ENCODE results near the gene GPRC5C.
A peak's percentile ranks its signal among the peaks of the same experiment; 100 is the strongest.

Gene GPRC5C, protein sequence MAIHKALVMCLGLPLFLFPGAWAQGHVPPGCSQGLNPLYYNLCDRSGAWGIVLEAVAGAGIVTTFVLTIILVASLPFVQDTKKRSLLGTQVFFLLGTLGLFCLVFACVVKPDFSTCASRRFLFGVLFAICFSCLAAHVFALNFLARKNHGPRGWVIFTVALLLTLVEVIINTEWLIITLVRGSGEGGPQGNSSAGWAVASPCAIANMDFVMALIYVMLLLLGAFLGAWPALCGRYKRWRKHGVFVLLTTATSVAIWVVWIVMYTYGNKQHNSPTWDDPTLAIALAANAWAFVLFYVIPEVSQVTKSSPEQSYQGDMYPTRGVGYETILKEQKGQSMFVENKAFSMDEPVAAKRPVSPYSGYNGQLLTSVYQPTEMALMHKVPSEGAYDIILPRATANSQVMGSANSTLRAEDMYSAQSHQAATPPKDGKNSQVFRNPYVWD

GRCh38 chr17:74431568-74432423, at the start of gene GPRC5C:
Gene GPRC5C (plus strand): TSS chr17:74432088. CDS start chr17:74439777, 7,689 bp downstream.
- peak in 1 of 3 experiments; percentile 67 for DNase-seq (ENCODE audit: low read depth in 3 of 3)

- no peak for DNase-seq (ENCODE audit: low read depth in 3 of 3)
These were observed 48.7 kb upstream of the GPRC5C start for GRCh38 chr17:74383141-74383540.

DNA sequence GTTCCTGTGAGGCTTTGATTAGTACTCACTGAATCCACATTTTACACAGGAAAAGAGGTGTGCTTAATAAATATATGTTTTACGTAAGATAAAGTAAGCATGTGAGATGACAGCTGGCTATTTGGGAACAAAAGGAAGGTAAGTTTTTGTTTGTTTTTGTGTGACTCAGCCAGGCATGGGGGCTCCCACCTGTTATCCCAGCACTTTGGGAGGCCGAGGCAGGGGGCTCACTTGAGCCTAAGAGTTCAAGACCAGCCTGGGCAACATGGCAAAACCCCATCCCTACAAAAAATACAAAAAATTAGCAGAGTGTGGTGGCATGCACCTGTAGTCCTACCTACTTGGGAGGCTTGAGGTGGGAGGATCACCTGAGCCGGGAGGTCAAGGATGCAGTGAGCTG, 46.7 kb upstream of the GPRC5C start:
- no peak for DNase-seq (ENCODE audit: low read depth in 3 of 3)

GRCh38 chr17:74386386-74386785, 45.5 kb upstream of the GPRC5C start:
- no peak for DNase-seq (ENCODE audit: low read depth in 3 of 3)

DNA sequence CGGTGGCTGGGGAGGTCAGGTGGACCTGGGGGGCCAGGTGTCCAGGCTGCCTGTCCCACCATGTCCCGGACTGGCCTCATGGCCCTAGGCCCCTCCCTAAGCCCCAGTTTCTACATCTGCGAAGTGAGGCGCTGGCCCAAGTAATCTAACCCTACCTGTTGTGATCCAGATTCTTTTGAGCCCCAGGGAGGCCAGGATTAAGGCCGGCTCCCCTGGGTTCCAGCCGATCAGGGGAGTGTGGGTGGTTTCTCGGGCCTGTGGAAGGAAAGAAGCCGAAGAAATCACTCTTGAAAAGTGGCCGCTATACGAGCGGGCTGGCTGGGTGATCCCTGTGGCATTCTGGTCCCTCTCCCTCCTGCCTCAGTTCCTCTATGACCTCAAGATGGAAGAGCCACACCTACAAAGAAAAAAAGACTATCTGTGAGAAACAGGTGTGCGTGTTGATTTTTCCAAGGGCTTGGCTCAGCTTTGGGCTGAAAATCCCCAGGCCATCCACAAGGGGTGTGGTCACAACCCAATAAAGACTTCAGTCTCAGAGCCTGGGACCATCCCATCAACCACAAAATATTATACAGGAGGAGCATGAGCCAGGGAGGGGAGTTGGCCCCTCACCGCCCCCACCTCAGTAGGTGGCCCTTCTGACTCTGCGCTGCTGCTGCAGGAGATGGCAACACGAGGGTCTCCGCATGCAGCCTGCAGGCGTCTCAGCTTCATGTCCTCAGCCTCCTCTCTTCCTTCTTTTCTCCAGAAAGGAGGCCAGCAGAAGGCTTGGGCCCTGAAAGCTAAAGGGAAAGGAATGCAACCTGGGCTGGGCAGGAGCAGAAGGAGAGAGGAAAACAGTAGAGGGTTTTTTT, 44.3 kb upstream of the GPRC5C start:
- DNase-seq (ENCODE audit: low read depth in 3 of 3), result no peak

DNA sequence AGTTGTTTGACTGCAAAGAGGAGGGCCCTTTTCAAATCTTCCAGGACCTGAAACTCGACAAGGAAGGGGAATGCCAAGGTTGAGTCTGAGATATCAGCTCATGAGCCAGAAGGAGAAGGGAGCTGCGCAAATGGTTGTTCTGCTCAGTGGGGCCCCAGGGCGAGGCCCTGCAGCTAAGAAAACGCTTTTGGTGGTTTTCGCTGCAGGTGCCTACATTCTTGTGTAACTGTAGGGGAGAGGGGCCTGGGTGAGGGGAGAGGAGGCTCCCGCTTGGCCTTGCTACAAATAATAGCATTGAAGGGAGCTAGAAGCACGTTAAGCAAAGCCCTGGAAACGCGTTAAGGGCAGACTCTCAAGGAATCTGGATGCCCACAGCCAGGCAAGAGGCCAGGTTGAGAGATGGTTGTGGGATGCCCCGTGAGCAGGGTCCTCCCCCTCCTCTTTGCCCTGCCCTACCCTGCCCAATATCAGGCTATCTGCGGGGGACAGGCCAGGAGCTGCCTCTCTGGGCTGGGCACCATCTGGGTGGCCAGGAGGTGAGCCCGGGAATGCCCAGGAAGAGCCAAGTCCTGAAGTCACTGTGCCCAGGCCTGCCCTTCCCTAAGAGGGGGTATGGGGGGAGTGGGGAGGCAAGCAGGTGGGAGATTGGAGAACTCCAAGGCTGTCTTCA, 42.7 kb upstream of the GPRC5C start:
- no peak for DNase-seq (ENCODE audit: low read depth in 3 of 3)

DNA sequence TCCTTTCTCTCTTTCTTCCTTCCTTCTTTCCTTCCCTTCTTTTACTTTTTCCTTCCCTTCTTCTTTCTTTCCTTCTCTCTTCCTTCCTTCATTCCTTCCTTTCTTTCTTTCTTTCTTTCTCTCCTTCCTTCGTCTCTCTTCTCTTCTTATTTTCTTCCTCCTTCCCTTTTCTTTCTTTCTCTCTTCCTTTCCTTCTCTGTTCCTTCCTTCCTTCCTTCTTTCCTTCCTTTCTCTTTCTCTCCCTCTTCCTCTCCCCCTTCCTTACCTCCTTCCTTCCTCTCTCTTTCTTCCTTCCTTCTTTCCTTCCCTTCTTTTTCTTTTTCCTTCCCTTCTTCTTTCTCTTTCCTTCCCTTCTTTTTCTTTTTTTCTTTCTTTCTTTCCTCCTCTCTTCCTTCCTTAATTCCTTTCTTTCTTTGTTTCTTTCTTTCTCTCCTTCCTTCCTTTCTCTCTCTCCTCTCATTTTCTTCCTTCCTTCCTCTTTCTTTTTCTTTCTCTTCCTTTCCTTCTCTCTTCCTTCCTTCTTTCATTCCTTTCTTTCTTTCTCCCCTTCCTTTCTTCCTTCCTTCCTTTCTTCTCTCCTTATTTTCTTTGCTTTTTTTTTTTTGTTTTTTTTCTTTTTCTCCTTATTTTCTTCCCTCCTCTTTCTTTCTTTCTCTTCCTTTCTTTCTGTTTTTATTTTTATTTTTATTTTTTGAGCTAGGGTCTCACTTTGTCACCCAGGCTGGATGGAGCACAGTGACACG, 41.8 kb upstream of the GPRC5C start:
- DNase-seq (ENCODE audit: low read depth in 3 of 3), result no peak

DNA sequence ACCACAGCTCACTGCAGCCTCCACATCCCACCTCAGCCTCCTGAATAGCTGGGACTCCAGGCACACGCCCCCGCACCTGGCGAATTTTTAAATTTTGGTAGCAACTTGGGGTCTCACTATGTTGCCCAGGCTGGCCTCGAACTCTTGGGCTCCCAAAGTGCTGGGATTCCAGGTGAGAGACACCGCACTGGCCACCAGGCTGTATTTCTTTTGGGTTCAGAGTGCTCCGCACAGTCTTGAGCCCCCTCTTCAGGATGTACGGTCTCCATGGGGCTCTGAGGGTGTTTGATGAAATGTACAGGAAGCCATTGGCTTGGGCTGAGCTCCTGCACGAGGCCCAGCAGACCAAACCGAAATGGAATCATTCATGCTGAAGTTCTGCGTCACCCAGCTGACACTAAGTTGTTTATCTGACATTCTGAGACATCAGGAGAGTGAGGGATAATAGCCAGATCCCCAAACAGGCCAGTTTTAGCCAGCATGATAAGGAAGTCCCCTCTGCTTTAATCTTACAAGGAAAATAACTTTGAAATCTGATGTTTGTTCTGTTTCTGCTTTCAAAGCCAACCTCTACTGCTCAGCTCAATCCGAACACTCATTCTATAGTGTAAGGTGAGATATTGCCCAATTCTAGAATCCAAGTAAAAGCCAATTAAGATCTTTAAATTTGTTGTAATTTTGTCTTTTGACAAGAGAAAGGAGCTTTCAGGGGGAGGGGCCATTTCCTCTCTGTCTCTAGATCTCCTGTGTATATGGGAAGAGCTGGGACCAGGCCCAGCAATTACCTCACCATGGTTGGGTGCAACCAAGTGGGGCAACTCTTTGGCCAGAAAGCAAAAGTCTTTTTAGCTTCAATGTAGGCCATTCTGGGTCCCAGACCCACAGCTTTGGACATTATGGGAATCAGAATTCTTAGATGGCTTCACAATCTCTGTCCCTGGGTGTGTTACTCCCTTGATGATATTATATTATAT, 40.9 kb upstream of the GPRC5C start:
- DNase-seq (ENCODE audit: low read depth in 3 of 3), result no peak

DNA sequence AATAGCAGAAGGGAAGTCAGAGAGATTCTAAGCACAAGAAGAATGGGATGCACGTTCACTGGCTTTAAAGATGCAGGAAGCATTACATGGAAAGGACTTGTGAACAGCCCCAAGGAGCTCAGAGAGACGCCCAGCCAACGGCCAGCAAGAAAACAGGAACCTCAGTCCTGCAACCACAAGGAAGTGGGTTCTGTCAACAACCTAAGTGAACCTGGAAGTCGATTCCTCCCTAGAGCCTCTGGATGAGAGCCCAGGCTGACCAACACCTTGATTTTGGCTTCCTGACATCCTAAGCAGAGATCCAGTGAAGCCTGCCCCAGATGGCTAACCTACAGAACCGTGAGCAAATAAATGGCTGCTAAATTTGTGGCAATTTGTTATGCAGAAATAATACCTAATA, 40.1 kb upstream of the GPRC5C start:
- DNase-seq (ENCODE audit: low read depth in 3 of 3), result no peak

GRCh38 chr17:74392848-74393247, 39.0 kb upstream of the GPRC5C start:
- DNase-seq (ENCODE audit: low read depth in 3 of 3), result no peak

DNA sequence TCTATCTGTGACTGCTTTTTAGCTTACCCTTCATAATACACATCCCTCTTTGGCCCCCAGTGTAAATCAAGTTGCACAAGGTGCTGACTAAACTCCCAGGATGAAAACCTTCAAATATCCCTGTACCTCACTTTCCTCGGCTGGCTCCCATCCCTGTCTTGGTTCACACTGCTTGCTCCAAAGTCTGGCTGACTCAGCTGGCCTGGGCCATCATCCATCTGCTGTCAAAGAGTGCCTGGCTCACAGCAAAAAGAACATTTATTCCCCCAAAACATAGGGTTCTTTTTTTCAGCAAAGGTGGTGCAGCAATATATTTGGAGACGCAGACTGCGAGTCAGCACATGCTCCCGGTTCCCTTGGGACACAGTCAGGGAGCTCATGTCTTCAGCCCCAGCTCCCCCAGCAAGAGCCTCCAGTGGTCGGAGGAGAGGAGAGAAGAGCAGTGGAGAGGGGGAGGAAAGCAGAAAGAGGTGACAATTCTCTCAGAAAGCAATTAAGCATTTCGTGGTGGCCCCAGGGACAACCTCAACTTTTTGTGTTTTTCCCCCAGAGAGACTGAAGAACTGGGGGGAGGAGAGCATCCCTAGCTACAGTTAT, 38.4 kb upstream of the GPRC5C start:
- no peak for DNase-seq (ENCODE audit: low read depth in 3 of 3)

- no peak for DNase-seq (ENCODE audit: low read depth in 3 of 3)
These were observed 37.5 kb upstream of the GPRC5C start for GRCh38 chr17:74394275-74394950.

- no peak for DNase-seq (ENCODE audit: low read depth in 3 of 3)
These were observed 36.9 kb upstream of the GPRC5C start for GRCh38 chr17:74394977-74395376.

- DNase-seq (ENCODE audit: low read depth in 3 of 3), result no peak
These were observed 35.3 kb upstream of the GPRC5C start for GRCh38 chr17:74396567-74396966.

DNA sequence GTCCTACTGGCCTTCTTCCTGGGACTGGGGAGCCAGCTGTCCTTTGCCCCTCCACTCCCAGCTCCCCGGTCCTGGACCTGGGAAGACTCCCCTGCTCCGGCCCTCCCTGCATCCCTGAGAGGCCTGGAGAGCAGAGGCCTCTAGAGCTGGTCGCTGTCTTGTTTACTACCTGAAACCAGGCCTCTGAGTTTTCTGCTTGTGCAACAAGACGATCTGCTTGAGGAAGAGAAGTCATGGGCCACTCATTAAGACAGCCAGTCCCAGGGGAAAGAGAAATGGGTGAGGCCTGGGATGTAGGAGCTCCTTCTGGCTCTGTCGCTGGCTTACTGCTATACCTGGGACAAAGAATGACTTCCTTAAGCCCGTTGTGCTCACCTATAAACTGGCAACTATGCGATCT, 29.8 kb upstream of the GPRC5C start:
- no peak for DNase-seq (ENCODE audit: low read depth in 3 of 3)

- DNase-seq (ENCODE audit: low read depth in 3 of 3), result no peak
These were observed 28.3 kb upstream of the GPRC5C start for GRCh38 chr17:74403512-74404137.

GRCh38 chr17:74404218-74404617, 27.7 kb upstream of the GPRC5C start:
- no peak for DNase-seq (ENCODE audit: low read depth in 3 of 3)

DNA sequence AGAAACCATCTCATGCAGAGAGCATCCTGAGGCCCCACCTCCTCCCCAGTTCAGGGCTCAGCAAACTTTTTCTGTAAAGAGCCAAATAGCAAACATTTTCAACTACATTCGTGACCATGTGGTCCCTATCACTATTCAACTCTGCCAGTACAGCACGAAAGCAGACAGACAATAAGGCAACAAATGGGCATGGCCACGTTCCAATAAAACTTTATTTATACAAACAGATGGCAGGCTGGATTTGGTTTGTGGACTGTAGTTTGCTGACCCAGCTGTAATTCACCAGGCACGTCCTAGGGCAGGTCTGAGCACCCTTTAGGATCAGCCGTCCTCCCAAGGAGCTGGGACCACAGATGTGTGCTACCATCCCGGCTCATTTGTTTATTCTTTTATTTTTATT, 27.1 kb upstream of the GPRC5C start:
- no peak for DNase-seq (ENCODE audit: low read depth in 3 of 3)
